Iris pigment epithelial cell (primary cell): Measurements from ENCODE around the gene ST6GALNAC2.

Experiments used
- DNase-seq: peaks from one replicate; pipeline ENCODE4 v3.0.0-alpha.2; 2011; ENCODE audit warnings: low read depth

ST6GALNAC2 gene

DNA sequence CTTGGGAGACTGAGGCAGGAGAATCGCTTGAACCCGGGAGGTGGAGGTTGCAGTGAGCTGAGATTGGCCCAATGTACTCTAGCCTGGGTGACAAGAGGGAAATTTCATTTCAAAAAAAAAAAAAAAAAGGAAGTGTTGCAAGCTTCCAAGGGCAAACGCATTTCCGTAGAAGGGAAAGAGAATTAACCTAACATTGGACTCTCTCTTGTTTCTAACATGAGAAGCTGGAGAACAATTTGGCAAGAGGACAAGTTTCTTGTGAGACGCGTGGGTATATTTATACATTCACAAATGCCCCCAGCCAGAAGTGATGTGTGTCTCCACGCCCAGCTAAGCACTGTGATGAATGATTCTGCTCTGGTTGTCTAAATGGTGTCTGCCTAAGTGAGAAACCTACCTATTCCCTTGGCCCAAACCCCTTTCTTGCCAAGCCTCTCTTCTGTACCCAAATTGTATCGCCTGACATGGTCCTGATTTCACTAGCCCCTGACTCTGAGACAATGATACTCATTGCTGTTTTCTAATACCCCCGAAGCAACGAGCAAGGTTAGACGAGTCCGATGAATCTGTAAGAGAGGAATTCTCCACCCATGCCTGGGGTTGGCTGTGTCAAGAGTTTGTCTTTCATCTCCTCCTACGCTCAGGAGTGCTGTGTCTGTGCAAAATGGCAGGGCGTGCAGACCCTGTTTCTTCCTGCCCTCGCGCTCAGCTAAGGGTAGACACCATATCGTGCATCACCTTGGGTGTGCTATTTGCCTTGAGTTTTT is 14.2 kb upstream of the ST6GALNAC2 start:
- DNase-seq: peak; percentile 31

- no peak for DNase-seq
Observed at GRCh38 chr17:76598004-76598439, 12.4 kb upstream of the ST6GALNAC2 start.

GRCh38 chr17:76597156-76598003 is 11.7 kb upstream of the ST6GALNAC2 start:
- DNase-seq: no peak

DNA sequence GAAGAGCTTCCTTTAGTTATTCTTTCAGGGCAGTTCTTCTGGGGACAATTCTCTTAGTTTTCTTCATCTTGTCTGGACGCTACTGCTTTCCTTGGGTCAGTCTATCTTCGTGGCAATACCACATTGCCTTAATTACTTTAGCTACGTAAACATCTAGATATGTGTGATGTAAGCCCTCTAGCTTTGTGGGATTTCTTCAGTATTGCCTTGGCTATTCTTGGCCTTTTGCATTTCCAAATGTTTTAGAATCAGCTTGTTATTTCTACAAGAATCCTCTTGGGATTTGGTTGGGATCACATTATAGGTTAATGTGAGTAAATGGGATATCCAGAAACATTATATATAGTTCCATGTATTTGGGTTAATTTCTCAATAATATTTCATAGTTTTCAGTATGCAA is 9.0 kb upstream of the ST6GALNAC2 start:
- no peak for DNase-seq

DNA sequence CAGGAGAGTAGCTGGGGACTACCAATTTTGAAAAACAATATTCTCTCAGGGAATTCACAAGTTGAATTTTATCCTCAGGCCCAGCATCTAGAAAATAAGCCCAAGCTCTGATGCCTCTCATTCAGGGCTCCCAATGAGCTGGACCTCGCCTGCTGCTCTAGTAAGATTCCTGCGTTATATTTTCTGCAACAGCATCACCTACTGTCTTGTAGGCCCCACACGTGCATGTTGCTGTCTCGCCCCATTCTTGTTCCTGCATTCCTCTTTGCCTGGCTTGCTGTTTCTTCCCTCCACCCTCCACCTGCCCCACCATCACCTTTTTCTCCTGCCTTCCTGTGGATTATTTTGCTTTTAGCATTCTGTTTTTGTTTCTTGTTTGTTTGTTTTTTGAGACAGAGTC is 8.3 kb upstream of the ST6GALNAC2 start:
- no peak for DNase-seq

GRCh38 chr17:76593384-76593826 is 7.7 kb upstream of the ST6GALNAC2 start:
- no peak for DNase-seq

DNA sequence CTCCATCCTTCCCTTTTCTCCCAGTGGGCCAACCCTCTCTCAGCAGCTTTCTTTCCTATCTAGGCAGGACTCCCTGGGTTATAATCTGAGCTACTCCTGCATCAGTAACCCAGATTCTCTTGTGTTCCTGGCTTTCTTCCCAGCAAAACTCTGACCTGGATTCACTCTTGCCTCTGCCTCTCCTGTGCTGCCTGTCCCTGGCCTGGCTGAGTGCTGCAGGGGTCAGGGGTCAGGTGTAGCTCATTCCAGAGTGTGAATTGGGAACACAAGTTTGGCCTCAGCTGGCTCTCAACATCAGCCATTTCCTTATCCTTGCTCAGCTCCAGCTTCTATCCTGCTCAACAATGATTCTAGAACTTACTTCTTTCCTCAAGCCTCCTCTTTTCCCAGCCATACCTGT is 2.5 kb upstream of the ST6GALNAC2 start:
- DNase-seq: no peak

DNA sequence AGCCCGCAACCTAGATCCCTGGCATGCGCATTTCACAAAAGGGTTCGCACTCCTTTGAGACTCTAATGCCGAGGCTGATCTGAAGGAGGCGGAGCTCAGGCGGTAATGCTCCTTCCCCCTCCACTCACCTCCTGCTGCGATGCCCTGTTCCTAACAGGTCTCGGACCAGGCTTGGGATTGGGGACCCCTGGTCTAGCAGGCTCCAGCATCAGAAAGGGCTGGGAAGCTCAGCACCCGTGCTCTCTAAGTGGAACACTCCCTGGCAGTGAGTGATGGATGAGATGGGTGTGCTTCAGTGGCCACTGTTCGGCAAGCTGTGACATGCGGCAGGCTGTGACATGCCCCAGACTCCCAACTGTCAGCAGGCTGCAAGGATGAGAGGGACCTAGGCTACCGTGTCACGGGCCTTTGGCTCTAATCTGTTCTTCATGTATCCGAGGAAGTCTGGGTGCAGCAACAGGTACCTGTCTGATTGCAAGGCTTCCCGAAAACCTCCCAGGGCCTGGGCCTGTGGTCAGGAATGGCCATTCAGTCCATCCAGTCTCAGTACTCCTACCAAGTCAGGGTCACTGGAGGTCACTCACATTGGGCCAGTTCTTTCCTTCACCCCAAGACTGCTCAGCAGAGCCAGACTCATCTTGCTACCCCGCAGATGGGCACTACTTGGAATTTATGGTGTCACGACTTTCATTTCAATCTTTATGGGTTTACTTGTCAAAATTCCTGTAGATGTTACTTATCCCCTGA is 1.3 kb upstream of the ST6GALNAC2 start:
- no peak for DNase-seq

DNA sequence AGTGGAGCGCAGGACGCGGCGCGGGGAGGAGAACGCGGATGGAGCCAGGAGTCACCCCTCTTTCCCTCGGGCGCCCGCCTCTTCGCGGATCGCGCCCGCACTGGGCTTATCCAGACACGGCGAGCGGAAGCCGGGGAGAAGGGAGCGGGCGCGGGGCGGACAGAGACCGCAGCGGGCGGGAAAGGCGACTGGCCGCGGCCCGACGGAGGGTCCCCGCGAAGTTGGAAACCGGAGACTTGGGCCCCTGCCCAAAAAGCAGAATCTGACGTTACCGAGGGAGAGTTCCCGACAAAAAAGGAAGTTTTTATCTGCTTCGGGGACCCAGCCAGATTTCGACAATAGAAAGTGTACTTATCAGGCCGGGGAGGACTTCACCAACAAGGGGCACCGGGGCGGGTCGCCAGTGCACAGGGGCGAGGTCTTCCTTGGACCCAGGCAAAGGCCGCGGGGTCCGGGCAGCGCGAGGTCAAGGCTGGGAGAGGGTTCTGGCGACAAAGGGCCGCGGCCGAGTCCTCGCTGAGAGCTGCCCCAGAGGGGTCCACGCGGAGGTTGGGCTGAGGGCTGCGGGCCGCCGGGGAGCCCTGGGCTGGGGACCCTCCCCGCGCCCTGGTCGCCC is 519 bp downstream of the ST6GALNAC2 start:
- peak; percentile 30 for DNase-seq

DNA sequence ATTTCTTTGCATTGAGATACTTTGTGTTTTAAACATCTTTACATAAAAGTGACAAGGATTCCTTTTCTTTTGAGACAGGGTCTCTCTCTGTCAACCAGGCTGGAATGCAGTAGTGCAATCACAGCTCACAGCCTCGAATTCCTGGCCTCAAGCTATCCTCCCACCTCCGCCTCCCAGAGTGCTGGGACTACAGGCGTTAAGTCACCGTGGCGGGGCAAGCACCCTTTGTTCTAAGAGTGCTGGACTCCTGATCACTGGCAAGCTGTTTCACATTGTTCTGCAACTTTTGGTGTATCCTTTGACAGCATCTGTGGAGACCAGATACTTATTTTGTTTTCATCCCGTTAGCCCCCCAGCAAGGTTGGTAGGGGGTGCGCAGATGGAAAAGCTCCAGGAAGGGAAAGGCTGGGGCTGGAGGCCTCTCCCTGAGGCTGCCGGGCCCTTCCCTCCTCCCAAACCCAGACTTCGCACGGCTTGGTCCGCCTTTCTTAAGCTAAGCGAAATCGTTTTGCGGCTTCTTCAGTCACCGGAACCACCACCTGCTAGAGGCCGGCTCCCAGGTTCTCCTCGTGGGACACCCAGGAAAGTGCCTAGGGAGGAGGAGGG is 1.1 kb downstream of the ST6GALNAC2 start:
- DNase-seq: no peak

GRCh38 chr17:76582660-76583059 is 3.0 kb downstream of the ST6GALNAC2 start:
- no peak for DNase-seq

DNA sequence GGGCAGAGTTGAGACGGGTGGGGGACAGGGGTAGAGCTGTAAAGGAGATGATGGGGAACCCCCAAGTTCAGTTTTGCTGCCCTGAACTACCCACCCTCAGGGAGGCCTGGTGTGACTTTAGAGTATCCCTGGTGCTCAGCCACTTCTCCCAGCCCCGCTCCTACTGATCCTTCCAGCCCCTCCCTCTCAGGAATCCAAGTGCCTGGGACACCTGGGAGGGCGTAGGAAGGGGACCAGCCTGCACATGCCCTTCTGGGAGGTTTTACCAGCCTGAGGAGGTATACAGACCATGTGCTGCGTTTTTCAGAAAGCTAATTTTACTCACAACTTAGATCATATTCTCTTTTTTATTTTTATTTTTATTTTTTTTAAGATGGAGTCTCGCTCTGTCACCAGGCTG is 4.1 kb downstream of the ST6GALNAC2 start:
- DNase-seq: no peak

DNA sequence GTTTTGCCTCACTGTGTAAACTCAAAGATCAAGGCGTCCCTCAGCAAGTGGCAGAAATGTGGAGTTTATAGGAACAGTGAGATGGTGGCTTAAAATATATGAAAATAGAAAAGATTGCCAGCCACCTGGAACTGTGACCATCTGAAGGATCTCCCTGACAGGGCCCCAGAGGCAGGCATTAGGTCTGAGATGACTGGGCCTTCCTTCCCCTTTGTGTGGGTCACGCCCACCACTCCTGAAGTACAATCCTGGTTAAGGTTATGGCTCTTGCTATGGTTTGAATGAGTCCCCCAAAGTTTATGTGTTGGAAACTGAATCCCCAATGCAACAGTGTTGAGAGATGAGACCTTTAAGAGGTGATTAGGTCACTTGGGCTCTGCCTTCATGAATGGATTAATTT is 6.4 kb downstream of the ST6GALNAC2 start:
- no peak for DNase-seq

- DNase-seq: no peak
Observed at GRCh38 chr17:76578376-76578775, 7.3 kb downstream of the ST6GALNAC2 start.

- DNase-seq: no peak
Observed at GRCh38 chr17:76577876-76578275, 7.8 kb downstream of the ST6GALNAC2 start.

DNA sequence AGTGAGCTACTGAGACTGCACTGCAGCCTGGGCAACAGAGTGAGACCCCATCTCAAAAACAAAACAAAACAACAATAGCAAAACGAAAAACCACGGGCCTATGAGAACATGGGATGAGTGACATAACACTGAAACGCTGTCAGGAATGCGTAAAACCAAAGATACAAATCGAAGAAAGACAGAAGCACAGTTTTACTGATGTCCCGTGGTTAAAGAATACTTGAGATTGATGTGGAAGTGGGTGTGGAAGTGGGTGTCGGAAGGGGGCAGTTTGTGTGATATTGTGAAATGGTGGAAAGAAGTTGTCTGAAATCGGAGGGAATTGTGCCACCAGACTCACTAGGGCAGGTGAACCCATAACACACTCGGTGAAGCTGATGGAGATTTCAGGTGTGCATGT is 9.5 kb downstream of the ST6GALNAC2 start:
- DNase-seq: no peak

GRCh38 chr17:76575570-76575969 is 10.1 kb downstream of the ST6GALNAC2 start:
- no peak for DNase-seq

DNA sequence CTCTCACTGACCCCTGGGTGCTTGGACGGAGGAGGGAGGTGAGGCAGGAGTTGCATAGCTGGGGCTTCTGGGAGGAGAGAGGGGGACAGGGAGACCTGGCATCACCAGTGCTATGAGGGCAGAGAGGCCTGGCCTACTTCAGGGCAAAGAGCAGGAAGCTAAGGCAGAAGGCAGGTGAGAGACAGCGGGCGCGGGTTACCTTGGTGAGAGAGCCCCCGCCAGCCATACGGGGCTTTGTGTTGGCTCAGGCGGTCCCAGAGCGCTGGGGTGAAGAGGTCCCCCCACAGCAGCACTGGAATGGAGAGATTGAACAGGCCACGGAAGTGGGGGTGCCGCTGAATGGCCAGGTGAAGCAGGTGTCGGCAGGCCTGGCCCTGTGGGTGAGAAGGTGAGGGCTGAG is 11.5 kb downstream of the ST6GALNAC2 start:
- DNase-seq: no peak

DNA sequence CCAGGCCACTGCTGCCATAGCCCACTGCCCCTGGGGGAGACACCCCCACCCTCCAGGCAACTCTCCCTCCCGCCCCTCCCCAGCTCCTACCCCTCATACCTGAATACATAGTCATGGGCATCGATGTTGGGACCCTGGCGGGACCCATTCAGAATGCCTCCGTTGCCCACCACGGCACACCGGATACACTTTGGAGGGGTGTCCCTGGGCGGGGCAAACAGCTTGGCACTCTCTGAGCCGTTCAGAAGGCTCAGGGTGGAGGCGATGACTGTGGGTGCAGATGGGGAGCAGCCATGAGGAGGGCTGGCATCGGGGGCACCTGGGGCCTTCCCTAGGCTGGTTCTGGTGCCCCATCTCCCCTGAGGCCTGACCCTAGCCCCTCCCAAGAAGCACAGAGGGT is 12.6 kb downstream of the ST6GALNAC2 start:
- DNase-seq: no peak

- no peak for DNase-seq
Observed at GRCh38 chr17:76572201-76572910, 13.3 kb downstream of the ST6GALNAC2 start.

- no peak for DNase-seq
Observed at GRCh38 chr17:76570877-76571471, 14.7 kb downstream of the ST6GALNAC2 start.
